ENCODE results near the gene RGMB.

GRCh38 chr5:98741926-98742325 lies 31.5 kb upstream of the RGMB start:
- TF ChIP-seq POLR2A (IDR thresholded peaks at IDR 0.05), result no peak
- TF ChIP-seq, protein P1, sequence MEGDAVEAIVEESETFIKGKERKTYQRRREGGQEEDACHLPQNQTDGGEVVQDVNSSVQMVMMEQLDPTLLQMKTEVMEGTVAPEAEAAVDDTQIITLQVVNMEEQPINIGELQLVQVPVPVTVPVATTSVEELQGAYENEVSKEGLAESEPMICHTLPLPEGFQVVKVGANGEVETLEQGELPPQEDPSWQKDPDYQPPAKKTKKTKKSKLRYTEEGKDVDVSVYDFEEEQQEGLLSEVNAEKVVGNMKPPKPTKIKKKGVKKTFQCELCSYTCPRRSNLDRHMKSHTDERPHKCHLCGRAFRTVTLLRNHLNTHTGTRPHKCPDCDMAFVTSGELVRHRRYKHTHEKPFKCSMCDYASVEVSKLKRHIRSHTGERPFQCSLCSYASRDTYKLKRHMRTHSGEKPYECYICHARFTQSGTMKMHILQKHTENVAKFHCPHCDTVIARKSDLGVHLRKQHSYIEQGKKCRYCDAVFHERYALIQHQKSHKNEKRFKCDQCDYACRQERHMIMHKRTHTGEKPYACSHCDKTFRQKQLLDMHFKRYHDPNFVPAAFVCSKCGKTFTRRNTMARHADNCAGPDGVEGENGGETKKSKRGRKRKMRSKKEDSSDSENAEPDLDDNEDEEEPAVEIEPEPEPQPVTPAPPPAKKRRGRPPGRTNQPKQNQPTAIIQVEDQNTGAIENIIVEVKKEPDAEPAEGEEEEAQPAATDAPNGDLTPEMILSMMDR (IDR thresholded peaks at IDR 0.05), result no peak
- TF ChIP-seq POLR2AphosphoS5 (IDR thresholded peaks at IDR 0.05), result no peak
- TF ChIP-seq EP300 (IDR thresholded peaks at IDR 0.05; ENCODE audit: low read depth), result no peak
